Calu3 (cell line): ENCODE data around the gene TSHZ2. TPM values are rescaled to one million over a fixed set of nuclear protein-coding genes. Genes with fewer than 3 reads are reported as not detected.

Experiments
- BruUV-seq: library from RNA; stranded (reverse); fragments of 400-500 nt; replicated peaks from 2 replicates; lab custom pipeline; 2021; lab: Mats Ljungman, UMichigan
- CTCF ChIA-PET: fragments of 300-600 bp; sonication (Branson Sonifier 250); formaldehyde crosslinking; loops from one replicate; lab custom pipeline; 2022; ENCODE audit warnings: antibody characterized with exemption; lab: Charles Lee
- DNase-seq: peaks from one replicate; pipeline ENCODE4 v3.0.0; 2022
- H3K27ac Mint-ChIP-seq: one replicate; pipeline ENCODE4 v1.8.0; 2022; ENCODE audit warnings: mixed read lengths; ENCODE audit not compliant: unreplicated experiment
- H3K27me3 Mint-ChIP-seq: one replicate; pipeline ENCODE4 v1.8.0; 2022; ENCODE audit warnings: mixed read lengths; ENCODE audit not compliant: unreplicated experiment
- H3K36me3 Mint-ChIP-seq: one replicate; pipeline ENCODE4 v1.8.0; 2022; ENCODE audit warnings: mild to moderate bottlenecking, moderate library complexity, mixed read lengths; ENCODE audit not compliant: insufficient read depth, unreplicated experiment
- H3K4me1 Mint-ChIP-seq: one replicate; pipeline ENCODE4 v1.8.0; 2022; ENCODE audit warnings: mild to moderate bottlenecking, low read depth, mixed read lengths; ENCODE audit not compliant: unreplicated experiment
- H3K4me3 Mint-ChIP-seq: one replicate; pipeline ENCODE4 v1.8.0; 2022; ENCODE audit warnings: mild to moderate bottlenecking, low read depth, moderate library complexity, mixed read lengths; ENCODE audit not compliant: unreplicated experiment
- H3K9me3 Mint-ChIP-seq: one replicate; pipeline ENCODE4 v1.8.0; 2022; ENCODE audit warnings: low read depth, mixed read lengths; ENCODE audit not compliant: unreplicated experiment
- intact Hi-C: fragments of 100-400 bp; cut with micrococcal nuclease; formaldehyde crosslinking; loops from one replicate; pipeline ENCODE4 v1.10.0; 2022; ENCODE audit not compliant: unreplicated experiment
- total RNA-seq: library from RNA; stranded (reverse); gene quantifications from 2 replicates; pipeline ENCODE4 v1.2.3, GENCODE V29; 2022
- TF ChIP-seq, protein P1 (sequence below): fragments of 200-600 bp; IDR thresholded peaks from one replicate; pipeline ENCODE4 v1.8.0; 2022; ENCODE audit warnings: antibody characterized with exemption; ENCODE audit not compliant: unreplicated experiment

The TSHZ2 gene
- total RNA-seq, 1 experiment from 2014 or later, result not detected

DNA sequence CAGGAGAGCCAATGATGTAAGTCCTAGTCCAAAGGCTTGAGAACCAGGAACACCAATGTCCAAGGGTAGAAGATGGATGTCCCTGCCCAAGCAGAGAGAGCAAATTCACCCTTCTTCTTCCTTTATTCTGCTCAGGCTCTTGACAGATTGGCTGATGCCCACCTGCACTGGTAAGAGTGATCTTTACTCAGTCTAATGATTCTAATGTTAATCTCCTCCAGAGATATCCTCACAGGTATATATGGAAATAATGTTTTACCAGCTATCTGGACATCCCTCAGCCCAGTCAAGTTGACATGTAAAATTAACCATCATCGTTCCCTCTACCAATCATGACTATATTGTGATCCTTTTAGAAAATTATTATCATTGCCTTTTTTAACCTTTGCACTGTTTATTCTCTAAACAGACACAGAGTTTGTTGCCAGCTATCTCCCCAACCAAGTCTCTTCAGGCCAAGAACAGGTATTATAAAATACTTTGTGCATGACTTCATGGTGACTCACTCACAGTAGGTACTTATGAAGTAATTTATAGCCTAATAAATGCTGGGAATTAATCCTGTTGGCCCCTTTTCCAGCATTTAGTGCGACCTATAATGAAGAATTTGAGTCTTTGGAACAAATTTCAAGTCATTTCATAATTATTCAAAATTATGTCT lies 26.2 kb upstream of the TSHZ2 start:
- DNase-seq, result no peak
- CTCF ChIA-PET, result no interaction called here
- Mint-ChIP-seq H3K36me3 (no peaks in the 10 kb centered on the region), H3K27me3 (no peaks in the 10 kb centered on the region), H3K9me3 (peaks cover 3% of the 10 kb centered on the region), H3K27ac (no peak overlapping the region), H3K4me3 (no peak overlapping the region), H3K4me1 (peaks cover 21% of the 10 kb centered on the region)
- intact Hi-C loops, result no loop called here
- BruUV-seq, result no TSS peak
- TF ChIP-seq, protein P1, sequence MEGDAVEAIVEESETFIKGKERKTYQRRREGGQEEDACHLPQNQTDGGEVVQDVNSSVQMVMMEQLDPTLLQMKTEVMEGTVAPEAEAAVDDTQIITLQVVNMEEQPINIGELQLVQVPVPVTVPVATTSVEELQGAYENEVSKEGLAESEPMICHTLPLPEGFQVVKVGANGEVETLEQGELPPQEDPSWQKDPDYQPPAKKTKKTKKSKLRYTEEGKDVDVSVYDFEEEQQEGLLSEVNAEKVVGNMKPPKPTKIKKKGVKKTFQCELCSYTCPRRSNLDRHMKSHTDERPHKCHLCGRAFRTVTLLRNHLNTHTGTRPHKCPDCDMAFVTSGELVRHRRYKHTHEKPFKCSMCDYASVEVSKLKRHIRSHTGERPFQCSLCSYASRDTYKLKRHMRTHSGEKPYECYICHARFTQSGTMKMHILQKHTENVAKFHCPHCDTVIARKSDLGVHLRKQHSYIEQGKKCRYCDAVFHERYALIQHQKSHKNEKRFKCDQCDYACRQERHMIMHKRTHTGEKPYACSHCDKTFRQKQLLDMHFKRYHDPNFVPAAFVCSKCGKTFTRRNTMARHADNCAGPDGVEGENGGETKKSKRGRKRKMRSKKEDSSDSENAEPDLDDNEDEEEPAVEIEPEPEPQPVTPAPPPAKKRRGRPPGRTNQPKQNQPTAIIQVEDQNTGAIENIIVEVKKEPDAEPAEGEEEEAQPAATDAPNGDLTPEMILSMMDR, result no peak

GRCh38 chr20:52948491-52948890 lies 23.7 kb upstream of the TSHZ2 start:
- no peak overlapping the region for H3K27ac Mint-ChIP-seq
- TF ChIP-seq, protein P1, result no peak
- DNase-seq, result no peak

GRCh38 chr20:52953020-52953419 lies 19.1 kb upstream of the TSHZ2 start:
- intact Hi-C loops, result no loop called here
- peaks cover 4% of the 10 kb centered on the region for H3K9me3 Mint-ChIP-seq
- CTCF ChIA-PET, result no interaction called here
- no TSS peak for BruUV-seq
- H3K27ac Mint-ChIP-seq, result no peak overlapping the region
- H3K4me1 Mint-ChIP-seq, result no peaks in the 10 kb centered on the region
- TF ChIP-seq, protein P1, result no peak
- no peaks in the 10 kb centered on the region for H3K27me3 Mint-ChIP-seq
- H3K36me3 Mint-ChIP-seq, result no peaks in the 10 kb centered on the region
- no peak overlapping the region for H3K4me3 Mint-ChIP-seq
- DNase-seq, result no peak

More at GRCh38 chr20:52948491-52948890, 23.7 kb upstream of the TSHZ2 start:
- intact Hi-C loops, result no loop called here
- no peaks in the 10 kb centered on the region for H3K36me3 Mint-ChIP-seq
- peaks cover 15% of the 10 kb centered on the region for H3K4me1 Mint-ChIP-seq
- H3K9me3 Mint-ChIP-seq, result peaks cover 3% of the 10 kb centered on the region
- H3K4me3 Mint-ChIP-seq, result no peak overlapping the region
- BruUV-seq, result no TSS peak
- H3K27me3 Mint-ChIP-seq, result no peaks in the 10 kb centered on the region
- CTCF ChIA-PET, result no interaction called here

GRCh38 chr20:52954849-52955248 lies 17.3 kb upstream of the TSHZ2 start:
- no peak for DNase-seq
- CTCF ChIA-PET, result interaction anchor here (0.6 kb wide), 1 partner anchor 22 kb away, joined by 7 read pairs; no protein-coding TSS in a partner anchor
- TF ChIP-seq, protein P1, result no peak
- no TSS peak for BruUV-seq
- no peaks in the 10 kb centered on the region for H3K36me3 Mint-ChIP-seq
- no peaks in the 10 kb centered on the region for H3K27me3 Mint-ChIP-seq
- H3K4me1 Mint-ChIP-seq, result no peaks in the 10 kb centered on the region
- intact Hi-C loops, result no loop called here
- no peak overlapping the region for H3K4me3 Mint-ChIP-seq
- H3K9me3 Mint-ChIP-seq, result peaks cover 4% of the 10 kb centered on the region
- no peak overlapping the region for H3K27ac Mint-ChIP-seq
